Germinal center (tissue), 1 donor: Measurements from ENCODE around the gene CYP11A1.

Source experiments
- DNase-seq: peaks from one replicate; pipeline ENCODE4 v3.0.0; 2012; ENCODE audit warnings: mixed read lengths, low spot score

Gene CYP11A1

GRCh38 chr15:74300057-74300795 lies 67.2 kb downstream of the CYP11A1 start:
- DNase-seq: no peak

GRCh38 chr15:74297887-74298286 lies 69.6 kb downstream of the CYP11A1 start:
- no peak for DNase-seq

- no peak for DNase-seq
Measured at GRCh38 chr15:74295800-74296199, 71.6 kb downstream of the CYP11A1 start.

- DNase-seq: no peak
Measured at GRCh38 chr15:74294010-74294409, 73.4 kb downstream of the CYP11A1 start.

- no peak for DNase-seq
Measured at GRCh38 chr15:74293021-74293810, 74.2 kb downstream of the CYP11A1 start.

- peak; percentile 81 for DNase-seq
Measured at GRCh38 chr15:74291101-74292071, 76.1 kb downstream of the CYP11A1 start.

- no peak for DNase-seq
Measured at GRCh38 chr15:74290645-74291044, 76.8 kb downstream of the CYP11A1 start.

GRCh38 chr15:74289671-74290070 lies 77.8 kb downstream of the CYP11A1 start:
- no peak for DNase-seq
